Stimulated activated CD4-positive, alpha-beta T cell treated with anti-CD3 and anti-CD28 coated beads, Interleukin-1b, Interleukin-23, amount 100 ng/mL, for 1 hour (primary cell): Measurements from ENCODE around the gene GRK4.
"Not testable (repeated sequence)": the region's sequence is repeated elsewhere in the genome, so short reads cannot be mapped to it uniquely, and the experiment has no call there.

Experiments used
- DNase-seq, 2 donors: peaks; one replicate each; pipeline ENCODE4 v3.0.0-alpha.2; 2020; ENCODE audit warnings: low read depth in 2 of 2

GRK4 gene

DNA sequence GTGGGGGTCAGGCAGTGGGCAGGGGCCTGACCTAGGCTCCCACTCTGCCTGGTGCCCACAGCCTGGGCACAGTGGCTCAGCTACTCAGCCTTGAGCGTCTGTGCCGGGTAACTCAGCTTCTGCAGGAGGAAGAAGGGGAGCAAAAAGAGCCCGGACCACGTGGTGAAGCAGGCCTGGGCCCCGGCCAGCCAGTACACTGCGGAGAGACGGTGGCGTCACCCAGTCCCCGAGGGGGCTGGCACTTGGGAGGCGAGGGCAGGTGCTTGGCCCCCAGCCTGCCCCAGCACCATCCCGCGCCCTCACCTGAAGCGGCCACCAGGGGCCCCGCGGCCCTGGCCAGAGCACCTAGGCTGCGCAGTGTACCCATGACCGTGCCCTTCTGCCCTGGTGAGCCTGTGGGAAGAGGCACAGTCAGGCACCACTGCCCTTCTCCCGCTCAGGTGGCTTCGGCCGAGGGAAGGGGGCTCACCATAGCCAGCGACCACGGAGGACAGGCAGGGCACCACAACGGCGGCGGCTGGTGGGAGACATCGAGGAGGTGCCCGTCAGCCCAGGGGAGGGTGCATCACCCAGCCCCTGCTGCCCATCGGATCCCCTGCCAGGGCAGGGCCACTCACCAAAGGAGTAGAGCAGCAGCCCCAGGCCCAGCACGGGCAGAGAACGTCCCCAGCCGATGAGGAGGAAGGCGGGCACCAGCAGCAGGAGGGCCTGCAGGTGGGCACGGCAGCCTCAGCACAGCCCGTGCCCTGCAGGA, 32.4 kb upstream of the GRK4 start:
- DNase-seq: no peak

GRCh38 chr4:2931512-2932301, 31.7 kb upstream of the GRK4 start:
- DNase-seq: no peak

DNA sequence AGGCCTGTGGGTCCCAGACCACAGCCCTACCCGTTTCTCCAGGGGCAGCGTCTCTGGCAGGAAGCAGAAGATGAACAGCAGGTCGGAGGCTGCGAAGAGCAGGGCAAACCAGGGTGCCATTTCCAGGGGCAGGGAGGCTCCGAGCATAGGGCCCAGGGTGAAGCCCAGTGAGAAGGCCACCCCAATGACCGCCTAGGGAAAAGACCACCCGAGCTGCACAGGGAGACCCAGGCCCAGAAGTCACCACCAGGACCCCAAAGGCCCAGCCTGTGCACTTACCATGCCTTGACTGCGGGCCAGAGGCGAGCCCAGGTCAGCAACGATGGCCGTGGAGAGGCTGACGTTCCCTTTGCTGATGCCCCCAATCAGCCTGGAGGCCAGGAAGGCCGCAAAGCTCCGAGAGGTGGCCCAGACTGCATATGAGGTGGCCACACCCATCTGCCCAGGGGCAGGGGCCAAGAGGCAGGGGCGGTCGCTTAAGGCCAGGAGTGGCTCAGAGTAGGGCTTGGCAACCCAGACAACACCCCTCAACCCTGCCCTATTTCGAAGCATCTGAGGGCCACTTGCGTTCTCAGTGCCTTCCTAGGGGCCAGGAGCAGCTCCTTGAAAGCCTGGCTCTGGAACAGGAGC, 30.9 kb upstream of the GRK4 start:
- DNase-seq: no peak

- DNase-seq: no peak
These were observed 30.3 kb upstream of the GRK4 start for GRCh38 chr4:2932951-2933565.

GRCh38 chr4:2933566-2934076, 29.8 kb upstream of the GRK4 start:
- DNase-seq: no peak

DNA sequence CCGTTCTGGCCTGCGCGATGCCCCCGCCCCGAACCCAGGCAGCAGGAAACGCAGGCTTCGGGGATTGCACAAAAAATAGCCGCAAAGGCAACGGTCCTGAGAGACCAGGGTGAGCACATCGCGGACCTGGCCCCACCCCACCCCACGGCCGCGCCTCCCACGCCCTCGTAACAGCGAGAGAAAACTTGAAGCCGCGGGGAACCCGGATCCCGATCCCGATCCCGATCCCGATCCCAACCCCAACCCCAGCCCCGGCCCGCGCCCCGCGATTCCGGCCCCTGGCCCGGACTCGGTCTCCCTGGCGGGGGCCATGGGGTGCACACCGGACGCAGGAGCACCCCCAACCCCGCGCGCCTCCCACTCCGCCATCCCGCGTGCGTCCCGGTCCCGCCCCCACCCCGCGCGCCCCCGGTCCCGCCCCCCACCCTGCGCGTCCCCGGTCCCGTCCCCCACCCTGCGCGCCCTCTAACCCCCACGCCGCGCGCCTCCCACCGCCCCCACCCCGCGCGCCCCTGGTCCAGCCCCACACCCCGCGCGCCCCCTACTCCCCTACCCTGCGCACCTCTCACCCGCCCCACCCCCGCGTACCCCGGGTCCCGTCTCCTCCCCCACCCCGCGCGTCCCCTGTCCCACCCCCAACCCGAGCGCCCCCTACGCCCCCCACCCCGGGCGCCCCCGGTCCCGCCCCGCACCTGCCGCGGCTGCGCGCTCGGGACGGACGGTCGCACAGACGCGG, 29.1 kb upstream of the GRK4 start:
- DNase-seq: no peak

DNA sequence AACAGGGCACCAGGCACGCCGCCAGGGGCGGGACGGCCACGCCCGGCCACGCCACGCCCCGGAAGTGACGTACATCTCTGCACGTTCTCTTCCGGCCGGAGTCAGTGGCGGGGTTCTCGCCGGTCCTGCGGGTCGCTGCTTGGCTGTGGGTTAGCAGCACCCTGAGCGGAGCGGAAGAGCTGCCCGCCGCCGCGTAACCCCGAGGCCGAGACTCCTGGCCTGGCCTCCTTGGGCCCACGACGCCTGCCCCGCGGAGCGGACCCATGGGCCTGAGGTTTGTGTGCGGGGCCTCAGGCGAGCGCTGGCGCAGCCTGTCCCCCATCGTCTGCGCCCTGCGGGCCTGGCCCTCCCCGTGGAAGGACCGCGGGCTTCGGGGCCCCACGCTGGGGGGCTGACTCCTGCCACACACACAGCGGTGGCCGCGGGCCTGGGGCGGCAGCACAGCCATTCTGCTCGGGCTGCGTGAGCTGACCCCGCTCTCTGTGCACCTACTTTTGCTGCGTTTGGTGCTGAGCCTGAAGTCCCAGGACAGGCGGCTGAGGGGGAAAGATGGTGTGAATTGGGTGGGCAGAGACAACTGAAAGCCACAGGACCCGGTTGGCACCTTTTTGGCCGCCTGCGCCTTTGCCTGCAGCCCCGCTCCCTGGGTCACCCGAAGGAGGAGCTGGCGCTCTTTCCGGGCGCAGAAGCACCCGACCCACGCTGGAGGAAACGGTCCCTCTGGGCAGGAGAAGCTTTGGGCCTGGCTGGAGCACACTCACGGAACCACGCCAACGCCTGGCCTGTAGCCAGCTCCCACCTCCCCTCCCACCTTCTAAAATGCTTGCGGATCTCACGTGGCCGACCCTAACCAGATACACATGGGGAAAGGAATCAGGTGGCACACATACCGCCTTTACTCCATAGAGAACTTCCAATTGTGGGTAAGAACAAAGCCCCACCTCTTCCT, 28.3 kb upstream of the GRK4 start:
- peak; percentile 91 to 99 for DNase-seq

DNA sequence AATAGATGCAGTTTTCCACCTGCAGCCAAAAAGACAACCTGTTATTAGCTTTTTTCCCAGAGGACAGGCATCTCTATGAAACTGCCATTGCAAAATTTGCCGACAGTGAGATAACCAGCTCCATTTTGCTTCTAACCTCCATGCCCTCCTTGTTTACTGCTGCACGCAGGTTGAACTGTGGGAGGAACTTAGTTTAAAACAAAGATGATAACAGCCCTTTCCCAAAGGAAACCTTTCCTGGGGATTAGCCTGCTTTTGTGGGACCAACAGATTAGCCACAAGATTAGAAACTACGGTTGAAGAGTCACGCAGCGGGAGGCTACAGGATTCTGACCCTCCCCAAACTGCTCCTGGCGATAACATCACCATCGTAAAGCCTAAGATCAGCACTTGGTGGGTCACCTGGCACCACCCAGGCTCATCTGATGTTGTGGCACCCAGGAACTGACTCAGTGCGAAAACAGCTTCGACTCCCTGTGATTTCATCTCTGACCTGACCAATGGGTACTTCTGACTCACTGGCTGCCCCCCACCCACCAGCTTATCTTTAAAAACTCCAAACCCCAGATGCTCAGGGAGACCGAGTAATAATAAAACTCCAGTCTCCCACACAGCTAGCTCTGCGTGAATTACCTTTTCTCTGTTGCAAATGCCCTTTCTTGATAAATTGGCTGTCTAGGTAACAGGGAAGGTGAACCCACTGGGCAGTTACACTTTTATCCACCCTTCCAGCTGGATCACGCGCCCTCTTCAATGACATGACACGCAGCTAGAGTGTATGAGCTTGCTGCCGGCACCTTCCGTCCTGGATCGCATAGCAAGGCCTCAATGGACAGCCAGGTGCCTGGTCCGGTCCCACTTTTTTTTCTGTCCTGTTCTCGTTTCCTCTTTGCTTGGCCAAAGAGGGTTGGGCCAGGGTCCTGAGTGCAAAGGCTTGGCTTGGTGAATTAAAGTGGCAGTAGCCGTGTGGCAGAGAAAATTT, 27.3 kb upstream of the GRK4 start:
- peak in 1 of 2 donors; percentile 48 for DNase-seq

DNA sequence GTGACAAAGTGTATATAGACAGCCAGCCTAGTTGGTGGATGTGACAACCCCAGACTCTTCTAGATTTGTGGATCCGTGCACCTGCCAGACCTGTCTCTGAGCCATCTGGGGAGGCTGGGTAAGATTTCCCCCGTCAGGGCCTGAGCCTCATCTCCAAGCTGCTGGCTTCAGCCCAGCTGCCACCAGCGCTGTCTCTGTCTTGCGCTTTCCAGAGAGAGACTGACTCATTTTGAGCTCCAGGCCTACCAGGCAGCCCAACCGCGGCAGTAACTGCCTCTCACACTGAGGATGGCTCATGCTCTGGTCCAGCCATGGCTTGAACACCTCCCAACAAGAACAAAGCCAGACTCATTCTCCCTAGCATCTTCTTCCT, 26.6 kb upstream of the GRK4 start:
- no peak for DNase-seq

DNA sequence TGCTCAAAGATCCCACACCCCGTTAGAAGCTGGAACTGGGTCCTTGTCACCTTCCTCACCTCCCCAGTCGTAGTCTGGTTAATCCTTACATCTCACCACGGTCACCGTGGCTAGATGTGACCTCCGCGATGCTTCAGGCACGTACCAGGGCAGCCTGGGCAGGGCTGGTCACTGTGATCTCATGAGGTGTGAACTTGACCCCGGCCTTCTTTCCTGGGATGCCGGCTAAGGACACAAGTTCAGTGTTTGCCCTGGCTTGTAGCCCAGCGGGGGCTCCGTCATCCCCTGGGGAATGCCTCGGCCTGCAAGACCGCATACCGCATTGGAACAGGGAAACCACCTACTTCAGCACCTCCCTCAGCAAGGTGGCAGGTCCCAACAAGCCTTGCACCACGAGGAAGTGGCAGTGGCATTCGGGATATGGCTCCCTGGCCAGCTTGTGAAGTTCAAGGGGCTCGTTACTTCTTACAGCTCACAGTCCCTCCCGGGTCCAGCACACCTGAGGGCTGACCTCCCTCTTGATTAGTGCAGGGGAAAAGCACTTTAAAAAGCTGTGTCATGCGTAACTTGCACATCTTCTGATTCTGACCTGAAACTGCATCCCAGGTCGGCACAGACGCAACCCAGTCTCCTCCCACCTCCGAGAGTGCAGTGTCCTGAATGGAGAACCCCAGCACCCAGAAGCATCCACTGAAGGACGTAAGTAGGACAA, 26.1 kb upstream of the GRK4 start:
- DNase-seq: no peak

DNA sequence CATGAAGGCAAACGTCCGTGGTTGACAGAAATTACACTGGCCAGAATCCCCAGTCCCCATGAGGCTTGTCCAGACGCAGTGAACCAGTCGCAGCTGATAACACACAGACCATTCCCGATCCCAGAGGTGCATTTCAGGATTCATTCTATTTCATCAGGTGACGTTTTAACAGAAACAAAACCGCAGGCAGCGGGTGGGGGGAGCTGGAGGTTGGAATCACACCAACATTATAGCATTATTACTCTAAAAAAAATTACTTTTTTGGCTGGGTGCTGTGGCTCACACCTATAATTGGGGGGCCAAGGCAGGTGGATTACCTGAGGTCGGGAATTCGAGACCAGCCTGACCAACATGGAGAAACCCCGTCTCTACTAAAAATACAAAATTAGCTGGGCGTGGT, 25.4 kb upstream of the GRK4 start:
- no peak for DNase-seq

DNA sequence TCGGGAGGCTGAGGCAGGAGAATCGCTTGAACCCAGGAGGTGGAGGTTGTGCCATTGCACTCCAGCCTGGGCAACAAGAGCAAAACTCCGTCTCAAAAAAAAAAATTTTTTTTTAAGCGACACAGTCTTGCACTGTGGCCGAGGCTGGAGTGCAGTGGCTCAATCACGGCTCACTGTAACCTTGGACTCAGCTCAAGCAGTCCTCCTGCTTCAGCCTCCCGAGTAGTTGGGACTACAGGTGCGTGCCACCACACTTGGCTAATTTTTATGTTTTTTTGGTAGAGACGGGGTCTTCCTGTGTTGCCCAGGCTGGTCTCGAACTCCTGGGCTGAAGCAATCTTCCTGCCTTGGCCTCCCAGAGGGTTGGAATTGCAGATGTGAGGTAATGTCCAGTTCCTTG, 25.0 kb upstream of the GRK4 start:
- not testable (repeated sequence) for DNase-seq

DNA sequence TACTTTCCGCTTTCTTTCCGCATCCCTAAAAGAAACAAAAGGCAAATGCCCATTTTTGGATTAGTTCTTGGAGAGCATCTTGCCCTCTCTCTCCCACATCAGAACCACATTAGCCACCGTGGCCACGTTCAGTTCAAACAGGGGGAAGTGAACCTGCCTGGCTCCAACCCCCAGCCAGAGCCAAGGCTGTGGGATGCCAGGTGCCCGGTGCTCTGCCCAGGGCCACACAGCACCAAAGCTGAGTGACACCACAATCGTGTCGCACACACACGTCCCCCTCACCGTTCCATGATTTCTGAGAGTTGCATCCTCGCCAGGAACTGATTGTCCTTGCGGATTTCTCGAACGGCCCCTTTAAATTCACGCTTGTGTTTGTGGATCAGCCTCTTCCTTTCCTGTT, 24.5 kb upstream of the GRK4 start:
- DNase-seq: no peak

GRCh38 chr4:2939383-2940243, 23.8 kb upstream of the GRK4 start:
- DNase-seq: no peak

DNA sequence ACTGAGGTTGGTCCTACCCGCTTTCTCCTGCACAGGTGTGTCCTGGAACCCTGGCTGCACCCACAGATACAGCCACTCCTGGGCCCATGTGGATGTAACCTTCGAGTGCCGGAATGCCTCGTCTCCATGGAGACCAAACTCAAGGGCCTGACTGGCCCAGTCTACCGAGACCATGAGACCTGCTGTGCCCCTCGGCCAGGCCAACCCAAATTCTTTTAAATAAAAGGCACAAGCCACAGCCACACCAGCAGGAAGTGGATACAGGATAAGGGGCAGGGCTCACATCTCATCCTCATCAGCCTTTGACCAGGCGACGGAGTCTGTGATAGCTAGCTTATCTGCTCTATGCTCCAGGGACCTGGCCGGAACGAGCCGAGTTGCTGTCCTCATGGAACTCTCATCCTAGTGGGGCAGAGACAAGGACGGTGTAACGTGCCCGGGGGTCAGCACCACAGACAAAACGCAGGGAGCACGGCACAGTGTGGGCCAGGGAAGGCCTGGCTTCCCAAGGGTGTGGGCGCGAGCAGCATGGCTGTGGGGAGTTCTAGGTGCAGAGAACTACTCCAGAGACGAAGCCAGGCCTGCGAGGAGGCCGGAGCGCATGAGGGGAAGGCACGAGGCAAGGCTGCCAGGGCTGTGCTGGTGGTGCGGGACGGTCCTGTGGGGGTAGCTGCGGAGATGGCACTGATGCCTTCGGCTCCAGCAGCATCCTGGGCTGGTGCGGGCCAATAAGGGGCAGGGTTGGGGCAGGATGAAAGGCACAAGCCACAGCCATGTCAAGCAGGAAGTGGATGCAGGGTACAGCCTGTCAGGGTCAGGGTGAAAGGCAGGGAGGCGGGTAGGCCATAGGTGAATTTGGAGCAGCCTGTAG, 22.9 kb upstream of the GRK4 start:
- no peak for DNase-seq
